ENCODE results near the gene DMKN.
"Not testable (repeated sequence)": the region's sequence is repeated elsewhere in the genome, so short reads cannot be mapped to it uniquely, and the experiment has no call there.

Gene DMKN

DNA sequence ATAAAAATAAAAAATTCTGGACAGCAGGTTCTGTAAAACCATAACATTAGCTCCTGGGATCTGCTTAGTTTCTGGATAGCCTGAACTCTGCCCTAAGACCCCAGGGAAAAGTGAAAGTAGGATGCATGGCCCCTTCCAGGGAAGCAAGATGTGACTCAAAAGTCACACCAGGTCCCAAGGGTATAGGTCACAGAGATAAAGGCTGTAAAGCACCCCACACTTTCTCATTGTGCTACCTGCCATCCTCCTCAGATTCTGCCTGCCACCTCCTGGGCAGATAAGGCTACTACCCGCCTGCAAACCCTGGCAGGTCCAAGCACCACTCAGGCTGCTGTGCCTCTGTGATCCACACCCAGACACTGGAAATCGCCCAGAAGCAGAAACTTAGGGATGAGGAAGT is 44.8 kb downstream of the DMKN start:
- ATAC-seq (ENCODE audit: low read depth) (peak; percentile 84; the same call in 2 of the 3 replicates), DNase-seq (ENCODE audit: low spot score) (no peak)
- Histone ChIP-seq H3K27ac (ENCODE audit: poor library complexity, severe bottlenecking) (no peak overlapping the region), H3K36me3 (ENCODE audit: low read depth) (no peaks in the 10 kb centered on the region), H3K9me3 (ENCODE audit: severe bottlenecking) (no peaks in the 10 kb centered on the region), H3K4me1 (ENCODE audit: insufficient read depth, poor library complexity, severe bottlenecking) (no peaks in the 10 kb centered on the region), H3K4me3 (ENCODE audit: severe bottlenecking) (no peak overlapping the region), H3K27me3 (ENCODE audit: insufficient read depth, poor library complexity, severe bottlenecking) (no peaks in the 10 kb centered on the region)
- TF ChIP-seq, protein P1, sequence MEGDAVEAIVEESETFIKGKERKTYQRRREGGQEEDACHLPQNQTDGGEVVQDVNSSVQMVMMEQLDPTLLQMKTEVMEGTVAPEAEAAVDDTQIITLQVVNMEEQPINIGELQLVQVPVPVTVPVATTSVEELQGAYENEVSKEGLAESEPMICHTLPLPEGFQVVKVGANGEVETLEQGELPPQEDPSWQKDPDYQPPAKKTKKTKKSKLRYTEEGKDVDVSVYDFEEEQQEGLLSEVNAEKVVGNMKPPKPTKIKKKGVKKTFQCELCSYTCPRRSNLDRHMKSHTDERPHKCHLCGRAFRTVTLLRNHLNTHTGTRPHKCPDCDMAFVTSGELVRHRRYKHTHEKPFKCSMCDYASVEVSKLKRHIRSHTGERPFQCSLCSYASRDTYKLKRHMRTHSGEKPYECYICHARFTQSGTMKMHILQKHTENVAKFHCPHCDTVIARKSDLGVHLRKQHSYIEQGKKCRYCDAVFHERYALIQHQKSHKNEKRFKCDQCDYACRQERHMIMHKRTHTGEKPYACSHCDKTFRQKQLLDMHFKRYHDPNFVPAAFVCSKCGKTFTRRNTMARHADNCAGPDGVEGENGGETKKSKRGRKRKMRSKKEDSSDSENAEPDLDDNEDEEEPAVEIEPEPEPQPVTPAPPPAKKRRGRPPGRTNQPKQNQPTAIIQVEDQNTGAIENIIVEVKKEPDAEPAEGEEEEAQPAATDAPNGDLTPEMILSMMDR (IDR thresholded peaks at IDR 0.05; ENCODE audit: poor library complexity, severe bottlenecking), result peak; percentile 58

DNA sequence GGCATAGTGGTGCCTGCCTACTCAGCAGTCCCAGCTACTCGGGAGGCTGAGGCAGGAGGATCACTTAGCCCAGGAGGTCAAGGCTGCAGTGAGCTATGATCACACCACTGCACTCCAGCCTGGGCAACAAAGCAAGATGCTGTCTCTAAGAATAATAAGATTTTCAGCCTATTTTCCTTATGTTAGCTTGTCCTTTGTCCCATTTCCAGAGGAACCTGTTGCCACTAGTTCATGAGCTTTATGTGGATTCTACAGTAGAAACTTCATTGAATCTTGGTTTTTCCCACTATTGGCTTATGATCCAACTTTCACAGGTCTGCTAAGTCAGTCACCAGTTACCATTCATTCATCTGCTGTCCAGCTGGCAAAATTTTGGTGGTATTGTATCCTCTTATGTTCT is 47.2 kb downstream of the DMKN start:
- DNase-seq (ENCODE audit: low spot score), result no peak
- H3K27ac ChIP-seq (ENCODE audit: poor library complexity, severe bottlenecking), result no peak overlapping the region
- no peaks in the 10 kb centered on the region for H3K9me3 ChIP-seq (ENCODE audit: severe bottlenecking)
- TF ChIP-seq, protein P1 (IDR thresholded peaks at IDR 0.05; ENCODE audit: poor library complexity, severe bottlenecking), result no peak
- ATAC-seq (ENCODE audit: low read depth), result no peak
- H3K27me3 ChIP-seq (ENCODE audit: insufficient read depth, poor library complexity, severe bottlenecking), result no peaks in the 10 kb centered on the region
- H3K4me1 ChIP-seq (ENCODE audit: insufficient read depth, poor library complexity, severe bottlenecking), result no peaks in the 10 kb centered on the region
- H3K36me3 ChIP-seq (ENCODE audit: low read depth), result no peaks in the 10 kb centered on the region
- no peak overlapping the region for H3K4me3 ChIP-seq (ENCODE audit: severe bottlenecking)

DNA sequence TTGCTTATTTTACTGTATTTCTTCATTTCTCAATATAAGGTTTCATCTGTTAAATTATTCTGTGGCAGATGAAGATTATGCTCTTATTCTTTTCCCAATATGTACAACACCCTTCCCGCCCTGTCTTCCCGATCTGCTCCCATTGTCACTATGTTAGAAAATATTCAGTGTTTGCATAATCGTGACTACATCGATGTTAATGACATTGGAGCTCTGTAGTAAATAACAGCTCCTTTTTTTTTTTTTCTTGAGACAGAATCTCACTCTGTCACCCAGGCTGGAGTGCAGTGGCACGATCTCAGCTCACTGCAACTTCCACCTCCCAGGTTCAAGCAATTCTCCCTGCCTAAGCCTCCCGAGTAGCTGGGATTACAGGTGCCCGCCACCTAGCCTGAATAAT is 50.5 kb downstream of the DMKN start:
- not testable (repeated sequence) for H3K36me3 ChIP-seq (ENCODE audit: low read depth); H3K9me3 ChIP-seq (ENCODE audit: severe bottlenecking); H3K27ac ChIP-seq (ENCODE audit: poor library complexity, severe bottlenecking); H3K4me1 ChIP-seq (ENCODE audit: insufficient read depth, poor library complexity, severe bottlenecking); H3K4me3 ChIP-seq (ENCODE audit: severe bottlenecking); ATAC-seq (ENCODE audit: low read depth); DNase-seq (ENCODE audit: low spot score); H3K27me3 ChIP-seq (ENCODE audit: insufficient read depth, poor library complexity, severe bottlenecking)

DNA sequence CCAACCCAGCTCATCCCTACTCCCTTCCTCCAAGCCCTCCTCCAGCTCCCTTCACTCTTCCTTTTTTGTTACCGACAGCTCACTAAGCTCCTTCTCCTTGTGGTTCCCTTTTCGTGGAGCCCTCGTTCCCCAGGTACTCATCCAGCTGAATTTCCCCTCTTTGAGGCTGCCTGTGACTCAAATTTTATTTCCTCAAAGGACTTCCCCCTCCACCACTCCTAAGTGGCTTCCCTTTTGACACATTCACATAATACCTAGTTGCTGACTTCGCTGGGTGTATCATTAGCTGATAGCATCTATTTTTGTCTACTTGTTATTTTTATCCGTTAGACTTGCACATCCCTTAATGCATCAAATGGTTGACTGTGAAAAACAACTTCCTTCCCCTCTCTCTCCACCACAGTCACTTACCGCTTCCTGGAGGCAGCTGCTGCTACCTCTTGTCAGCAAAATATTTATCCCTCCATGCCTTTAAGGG is 50.9 kb downstream of the DMKN start:
- no peak overlapping the region for H3K4me3 ChIP-seq (ENCODE audit: severe bottlenecking)
- H3K27me3 ChIP-seq (ENCODE audit: insufficient read depth, poor library complexity, severe bottlenecking), result no peaks in the 10 kb centered on the region
- TF ChIP-seq, protein P1 (IDR thresholded peaks at IDR 0.05; ENCODE audit: poor library complexity, severe bottlenecking), result no peak
- no peaks in the 10 kb centered on the region for H3K4me1 ChIP-seq (ENCODE audit: insufficient read depth, poor library complexity, severe bottlenecking)
- H3K9me3 ChIP-seq (ENCODE audit: severe bottlenecking), result no peaks in the 10 kb centered on the region
- H3K27ac ChIP-seq (ENCODE audit: poor library complexity, severe bottlenecking), result no peak overlapping the region
- no peaks in the 10 kb centered on the region for H3K36me3 ChIP-seq (ENCODE audit: low read depth)
- no peak for DNase-seq (ENCODE audit: low spot score)
- ATAC-seq (ENCODE audit: low read depth), result no peak

DNA sequence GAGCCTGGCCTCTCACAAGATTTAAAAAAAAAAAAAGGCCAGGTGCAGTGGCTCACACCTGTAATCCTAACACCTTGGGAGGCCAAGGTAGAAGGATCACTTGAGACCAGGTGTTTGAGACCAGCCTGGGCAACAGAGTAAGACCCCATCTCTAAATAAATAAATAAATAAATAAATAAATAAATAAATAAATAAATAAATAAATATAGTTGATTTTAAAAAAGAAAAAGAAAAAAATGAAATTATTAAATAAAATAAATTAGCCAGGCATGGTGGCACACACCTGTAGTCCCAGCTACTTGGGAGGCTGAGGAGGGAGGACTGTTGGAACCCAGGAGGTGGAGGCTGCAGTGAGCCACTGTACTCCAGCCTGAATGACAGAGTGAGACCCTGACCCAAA is 51.7 kb downstream of the DMKN start:
- DNase-seq (ENCODE audit: low spot score); H3K9me3 ChIP-seq (ENCODE audit: severe bottlenecking); H3K27ac ChIP-seq (ENCODE audit: poor library complexity, severe bottlenecking); H3K36me3 ChIP-seq (ENCODE audit: low read depth); ATAC-seq (ENCODE audit: low read depth); H3K4me1 ChIP-seq (ENCODE audit: insufficient read depth, poor library complexity, severe bottlenecking); H3K4me3 ChIP-seq (ENCODE audit: severe bottlenecking); H3K27me3 ChIP-seq (ENCODE audit: insufficient read depth, poor library complexity, severe bottlenecking): not testable (repeated sequence)

DNA sequence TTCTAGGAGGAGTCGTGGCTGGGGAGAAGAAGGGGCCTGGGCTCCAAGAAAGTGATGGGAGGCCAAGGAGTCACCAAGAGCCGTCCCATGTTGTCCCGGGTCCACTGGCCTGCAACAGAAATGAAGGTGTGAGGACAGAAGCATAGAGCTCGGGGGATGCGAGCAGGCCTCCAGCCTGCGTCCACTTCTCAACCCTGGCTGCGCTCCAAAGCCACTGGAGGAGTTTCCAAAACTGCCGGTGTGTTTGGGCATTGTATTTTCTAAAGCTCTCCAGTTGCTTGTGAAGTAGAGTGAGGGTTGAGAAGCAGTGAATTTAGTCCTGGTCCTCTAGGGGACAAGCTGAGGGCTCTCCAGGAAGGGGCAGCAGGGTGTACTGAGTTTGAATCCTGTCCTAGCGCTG is 52.4 kb downstream of the DMKN start:
- ATAC-seq (ENCODE audit: low read depth), result no peak
- no peaks in the 10 kb centered on the region for H3K36me3 ChIP-seq (ENCODE audit: low read depth)
- no peaks in the 10 kb centered on the region for H3K4me1 ChIP-seq (ENCODE audit: insufficient read depth, poor library complexity, severe bottlenecking)
- TF ChIP-seq, protein P1 (IDR thresholded peaks at IDR 0.05; ENCODE audit: poor library complexity, severe bottlenecking), result no peak
- H3K27me3 ChIP-seq (ENCODE audit: insufficient read depth, poor library complexity, severe bottlenecking), result no peaks in the 10 kb centered on the region
- no peak overlapping the region for H3K27ac ChIP-seq (ENCODE audit: poor library complexity, severe bottlenecking)
- DNase-seq (ENCODE audit: low spot score), result no peak
- no peak overlapping the region for H3K4me3 ChIP-seq (ENCODE audit: severe bottlenecking)
- H3K9me3 ChIP-seq (ENCODE audit: severe bottlenecking), result no peaks in the 10 kb centered on the region

All from RWPE2 (cell line).